Upper lobe of right lung (tissue), 1 donor: ENCODE results near the gene HDAC4. TPM values are rescaled to one million over a fixed set of nuclear protein-coding genes. Genes with fewer than 3 reads are reported as not detected.

Source experiments
- ATAC-seq: fragments of 200-7000 bp; cut with Tn5 transposase; one replicate; pipeline ENCODE4 v1.9.1; 2020; ENCODE audit warnings: mild to moderate bottlenecking, moderate library complexity
- DNase-seq: peaks from one replicate; pipeline ENCODE4 v3.0.0-alpha.2; 2020
- H3K27ac ChIP-seq: fragments of 200-600 bp; one replicate; pipeline ENCODE4 v1.8.0; 2022
- H3K27me3 ChIP-seq: fragments of 200-600 bp; one replicate; pipeline ENCODE4 v1.8.0; 2022; ENCODE audit warnings: mild to moderate bottlenecking
- H3K36me3 ChIP-seq: fragments of 200-600 bp; one replicate; pipeline ENCODE4 v1.8.0; 2022
- H3K4me1 ChIP-seq: fragments of 200-600 bp; one replicate; pipeline ENCODE4 v1.8.0; 2022
- H3K4me3 ChIP-seq: fragments of 200-600 bp; one replicate; pipeline ENCODE4 v1.8.0; 2022; ENCODE audit warnings: mild to moderate bottlenecking
- H3K9me3 ChIP-seq: fragments of 200-600 bp; one replicate; pipeline ENCODE4 v1.8.0; 2022
- intact Hi-C: fragments of 100-400 bp; cut with DNase I; formaldehyde crosslinking; loops from one replicate; pipeline ENCODE4 v1.11.0; 2022
- total RNA-seq: library from RNA; stranded (reverse); fragmentation: NEBNext Ultra II Directional; extraction: Animal tissue kit (Norgen Biotek cat#: 25700); gene quantifications from one replicate; pipeline ENCODE4 v1.2.1, GENCODE V29; 2021
- TF ChIP-seq, protein P1 (sequence below): fragments of 200-600 bp; IDR thresholded peaks from one replicate; pipeline ENCODE4 v1.8.0; 2022; ENCODE audit warnings: antibody characterized with exemption
- donor health status: DM: no; HTN: yes; CAD: no; lungs with severe emphysema.

The HDAC4 gene
- total RNA-seq, 1 donor from 2014 or later, result 44.1 TPM

DNA sequence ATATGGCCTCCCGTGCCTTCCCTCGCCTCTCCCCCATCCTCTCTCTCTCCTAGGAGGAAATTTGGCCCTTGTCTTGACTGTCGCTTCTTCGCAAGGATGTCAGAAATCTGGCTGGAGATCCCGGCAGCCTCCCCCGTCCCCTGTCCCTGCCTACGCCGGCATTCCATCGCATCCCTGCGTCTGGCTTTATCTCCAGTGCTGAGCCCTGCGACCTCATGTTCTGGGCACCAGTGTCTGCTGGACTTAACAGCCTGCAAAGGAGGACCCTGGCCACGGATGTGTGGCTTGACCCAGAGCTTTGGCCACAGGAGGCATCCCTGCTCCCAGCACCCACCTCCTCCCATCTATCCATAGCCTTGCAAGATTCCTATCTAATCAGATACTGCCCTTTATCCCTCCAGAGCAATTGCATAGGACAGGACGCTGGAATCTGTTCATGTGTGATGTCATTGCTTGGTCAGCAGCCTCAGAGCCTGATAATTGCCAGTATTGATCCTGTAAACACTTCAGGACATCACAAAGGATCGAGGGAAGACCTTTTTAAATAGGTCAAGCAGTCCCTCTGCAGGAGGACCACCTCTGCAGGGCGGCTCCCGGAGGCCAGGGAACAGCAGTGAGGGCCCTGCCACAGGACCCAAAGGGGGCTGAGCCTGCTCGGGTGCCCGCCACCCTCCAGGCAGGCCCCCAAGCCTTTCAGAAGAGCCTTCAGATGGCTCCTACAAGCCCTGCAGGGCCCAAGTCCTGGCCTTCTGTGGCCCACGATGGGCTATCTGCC lies 384.7 kb downstream of the HDAC4 start:
- H3K9me3 ChIP-seq, result no peaks in the 10 kb centered on the region
- H3K4me1 ChIP-seq, result no peaks in the 10 kb centered on the region
- no peak overlapping the region for H3K4me3 ChIP-seq
- no peak for ATAC-seq
- TF ChIP-seq, protein P1, sequence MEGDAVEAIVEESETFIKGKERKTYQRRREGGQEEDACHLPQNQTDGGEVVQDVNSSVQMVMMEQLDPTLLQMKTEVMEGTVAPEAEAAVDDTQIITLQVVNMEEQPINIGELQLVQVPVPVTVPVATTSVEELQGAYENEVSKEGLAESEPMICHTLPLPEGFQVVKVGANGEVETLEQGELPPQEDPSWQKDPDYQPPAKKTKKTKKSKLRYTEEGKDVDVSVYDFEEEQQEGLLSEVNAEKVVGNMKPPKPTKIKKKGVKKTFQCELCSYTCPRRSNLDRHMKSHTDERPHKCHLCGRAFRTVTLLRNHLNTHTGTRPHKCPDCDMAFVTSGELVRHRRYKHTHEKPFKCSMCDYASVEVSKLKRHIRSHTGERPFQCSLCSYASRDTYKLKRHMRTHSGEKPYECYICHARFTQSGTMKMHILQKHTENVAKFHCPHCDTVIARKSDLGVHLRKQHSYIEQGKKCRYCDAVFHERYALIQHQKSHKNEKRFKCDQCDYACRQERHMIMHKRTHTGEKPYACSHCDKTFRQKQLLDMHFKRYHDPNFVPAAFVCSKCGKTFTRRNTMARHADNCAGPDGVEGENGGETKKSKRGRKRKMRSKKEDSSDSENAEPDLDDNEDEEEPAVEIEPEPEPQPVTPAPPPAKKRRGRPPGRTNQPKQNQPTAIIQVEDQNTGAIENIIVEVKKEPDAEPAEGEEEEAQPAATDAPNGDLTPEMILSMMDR, result no peak
- H3K36me3 ChIP-seq, result no peaks in the 10 kb centered on the region
- intact Hi-C loops, result no loop called here
- no peak overlapping the region for H3K27ac ChIP-seq
- H3K27me3 ChIP-seq, result peaks cover 33% of the 10 kb centered on the region
- DNase-seq, result peak; percentile 53

DNA sequence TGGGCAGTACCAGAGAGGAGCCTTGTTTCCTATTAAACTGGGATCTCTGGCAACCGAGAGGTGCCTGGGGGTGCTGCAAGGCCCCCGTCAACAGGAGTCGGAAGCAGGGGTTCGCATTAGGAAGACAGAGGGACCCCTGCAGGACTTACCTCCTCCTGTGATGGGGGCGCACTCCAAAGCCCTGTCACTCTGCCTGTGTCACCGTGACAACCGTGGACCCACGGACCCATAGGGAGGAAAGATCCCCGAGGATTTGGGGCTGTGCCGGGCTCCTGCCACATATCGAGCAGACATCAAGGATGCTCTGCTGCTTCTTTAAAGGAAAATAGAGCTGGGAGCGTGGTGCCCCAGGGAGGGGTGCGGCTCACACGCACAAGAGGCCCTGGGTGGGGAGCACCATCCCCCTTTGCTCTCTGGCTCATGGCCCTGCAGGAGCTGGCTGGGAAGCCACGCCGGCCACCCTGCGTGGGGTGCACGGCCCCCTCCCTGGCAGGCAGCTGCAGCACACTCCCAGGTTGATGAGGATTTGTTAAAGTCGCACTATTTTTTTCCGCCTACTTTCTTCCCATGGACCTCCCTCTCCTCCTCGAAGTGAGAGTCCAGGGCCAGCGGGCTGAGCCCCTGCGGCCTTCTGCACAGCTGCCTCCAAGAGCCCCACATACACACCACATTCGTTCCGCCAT lies 385.5 kb downstream of the HDAC4 start:
- H3K9me3 ChIP-seq, result no peaks in the 10 kb centered on the region
- no peaks in the 10 kb centered on the region for H3K4me1 ChIP-seq
- no peak overlapping the region for H3K4me3 ChIP-seq
- H3K27me3 ChIP-seq, result peaks cover 33% of the 10 kb centered on the region
- H3K27ac ChIP-seq, result no peak overlapping the region
- TF ChIP-seq, protein P1, result no peak
- no peaks in the 10 kb centered on the region for H3K36me3 ChIP-seq
- intact Hi-C loops, result no loop called here
- DNase-seq (peak; percentile 49), ATAC-seq (no peak)

DNA sequence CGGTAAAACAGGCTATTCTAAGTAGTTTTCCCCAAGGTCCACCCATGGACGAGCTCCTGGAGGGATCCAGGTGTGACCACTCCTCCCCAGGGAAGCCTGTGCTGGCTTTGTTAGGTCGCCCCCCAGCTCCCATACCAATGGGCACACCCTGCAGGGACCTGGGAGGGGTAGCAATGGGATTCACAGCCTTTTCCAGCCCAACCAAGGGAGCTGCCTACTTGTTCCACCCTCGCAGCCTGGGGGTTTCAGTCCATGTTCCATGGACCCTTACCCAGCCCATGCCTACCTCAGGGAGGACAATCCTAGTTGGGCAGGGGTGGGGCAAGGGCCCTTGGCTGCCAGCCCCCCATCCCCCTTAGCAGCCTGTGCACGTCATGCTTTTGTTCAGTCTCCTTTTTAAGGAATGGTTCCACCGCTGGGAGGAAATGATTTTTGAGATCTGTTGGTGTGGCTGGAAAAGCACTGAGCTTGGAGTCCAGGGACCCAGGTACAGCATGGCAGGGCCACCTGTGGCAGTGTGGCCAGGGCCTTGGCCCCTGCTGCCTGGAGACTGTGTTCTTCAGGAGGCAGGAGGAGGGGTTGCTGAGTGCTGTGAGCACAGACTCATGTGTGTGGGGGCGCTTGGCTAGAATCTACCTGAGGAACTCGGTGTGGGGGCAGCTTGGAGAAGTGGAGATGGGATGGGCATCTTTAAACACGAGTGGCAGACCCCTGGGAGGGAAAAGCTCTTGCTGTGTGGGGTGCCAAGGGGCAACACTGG lies 386.2 kb downstream of the HDAC4 start:
- Histone ChIP-seq H3K4me3 (no peak overlapping the region), H3K9me3 (no peaks in the 10 kb centered on the region), H3K27me3 (peaks cover 33% of the 10 kb centered on the region), H3K36me3 (no peaks in the 10 kb centered on the region), H3K4me1 (no peaks in the 10 kb centered on the region), H3K27ac (no peak overlapping the region)
- ATAC-seq (no peak), DNase-seq (peak; percentile 28)
- TF ChIP-seq, protein P1, result no peak
- intact Hi-C loops, result no loop called here

DNA sequence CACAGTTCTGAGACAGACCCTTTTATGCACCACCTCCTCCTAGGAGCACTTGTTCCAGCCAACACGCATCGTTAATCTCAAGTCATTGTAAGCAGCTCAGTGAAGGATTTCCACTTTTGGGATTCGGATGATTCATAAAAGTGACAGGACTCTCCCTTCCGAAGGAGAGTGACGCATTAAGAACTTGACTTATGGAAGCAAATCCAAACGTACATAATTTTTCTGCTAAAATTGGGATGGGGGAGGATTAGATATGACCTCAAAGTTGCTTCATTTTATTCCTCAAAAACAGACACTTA lies 387.2 kb downstream of the HDAC4 start:
- H3K27me3 ChIP-seq, result peaks cover 33% of the 10 kb centered on the region
- H3K36me3 ChIP-seq, result no peaks in the 10 kb centered on the region
- intact Hi-C loops, result no loop called here
- DNase-seq, result no peak
- H3K9me3 ChIP-seq, result no peaks in the 10 kb centered on the region
- no peak for ATAC-seq
- no peaks in the 10 kb centered on the region for H3K4me1 ChIP-seq
- TF ChIP-seq, protein P1, result no peak
- no peak overlapping the region for H3K4me3 ChIP-seq
- H3K27ac ChIP-seq, result no peak overlapping the region

DNA sequence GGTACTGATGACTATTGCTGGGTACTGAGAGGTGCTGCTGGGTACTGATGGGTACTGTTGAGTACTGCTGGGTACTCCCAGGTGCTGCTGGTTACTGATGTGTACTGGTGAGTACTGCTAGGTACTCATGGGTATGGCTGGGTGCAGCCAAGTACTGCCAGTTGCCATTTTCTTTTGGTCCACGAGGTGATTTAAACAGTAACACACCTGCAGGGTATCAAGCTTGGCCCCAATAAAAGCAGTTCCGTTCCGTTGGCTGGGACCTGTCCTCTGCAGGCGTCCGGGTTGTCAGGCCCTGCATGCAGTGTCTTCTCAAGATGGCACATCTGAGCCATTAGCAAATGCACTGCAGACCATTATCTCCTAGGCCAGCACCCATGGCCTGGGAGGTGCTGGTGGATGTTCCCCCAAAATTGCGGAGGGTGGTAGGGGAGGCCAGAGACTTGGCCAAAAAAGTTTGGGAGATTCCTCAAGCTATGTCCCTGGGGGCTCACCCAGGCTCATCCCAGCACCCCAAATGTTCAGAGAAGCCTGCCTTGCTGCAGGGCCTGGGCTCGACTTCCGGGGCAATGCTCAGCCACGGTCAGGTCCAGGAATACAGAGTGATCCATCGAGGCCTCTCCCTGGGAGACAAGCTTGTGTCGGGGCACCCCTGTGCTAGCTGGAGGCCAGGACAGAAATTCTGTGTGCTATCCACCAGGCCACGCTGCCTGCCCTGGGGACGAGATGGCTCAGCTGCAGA lies 387.7 kb downstream of the HDAC4 start:
- peak; percentile 30 for DNase-seq
- H3K4me3 ChIP-seq, result no peak overlapping the region
- H3K4me1 ChIP-seq, result no peaks in the 10 kb centered on the region
- TF ChIP-seq, protein P1, result no peak
- peaks cover 33% of the 10 kb centered on the region for H3K27me3 ChIP-seq
- no peaks in the 10 kb centered on the region for H3K36me3 ChIP-seq
- ATAC-seq, result no peak
- intact Hi-C loops, result no loop called here
- no peaks in the 10 kb centered on the region for H3K9me3 ChIP-seq
- no peak overlapping the region for H3K27ac ChIP-seq
